ENCODE measurements around the gene IL25. TPM values are rescaled to one million over a fixed set of nuclear protein-coding genes. Genes with fewer than 3 reads are reported as not detected.

The IL25 gene
- total RNA-seq, 1 donor from 2014 or later: not detected

DNA sequence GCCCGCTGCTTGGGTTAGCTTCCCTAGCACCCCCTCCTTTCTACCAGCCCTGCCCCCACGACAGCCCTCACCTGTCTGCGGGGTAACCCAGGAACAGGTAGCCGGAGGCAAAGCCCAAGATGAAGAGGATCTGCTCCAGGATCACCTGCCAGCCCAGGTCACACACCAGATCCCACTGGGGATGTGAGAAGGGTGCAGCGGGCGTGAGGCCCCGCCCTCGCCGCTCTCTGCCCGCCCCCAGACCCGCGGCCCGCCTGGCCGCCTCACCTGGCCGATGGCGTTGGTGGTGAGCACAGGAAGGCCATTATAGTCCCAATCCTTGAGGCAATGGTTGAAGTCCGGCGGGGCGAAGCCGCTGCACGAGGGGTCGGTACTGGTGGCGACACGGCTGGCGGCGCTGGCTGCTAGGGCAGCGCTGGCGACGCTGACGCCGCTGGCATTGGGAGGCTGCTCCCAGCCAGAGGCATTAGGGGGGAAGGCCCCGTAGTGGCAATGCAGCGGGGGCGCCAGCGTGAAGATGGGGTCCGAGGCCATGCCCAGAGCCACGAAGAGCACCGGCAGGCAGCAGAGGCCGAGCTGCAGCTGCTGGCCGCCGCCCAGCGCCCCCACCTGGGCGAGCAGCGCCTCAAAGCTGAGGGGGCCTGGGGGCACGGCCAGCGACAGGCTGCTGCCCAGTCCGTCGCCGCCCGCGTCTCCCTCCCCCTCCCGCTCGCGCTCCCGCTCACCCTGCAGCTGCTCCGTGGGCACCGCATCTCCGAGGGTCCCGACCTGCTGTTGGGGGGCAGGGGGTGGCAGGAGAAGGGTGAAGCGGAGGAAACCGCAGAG, 20.7 kb upstream of the IL25 start:
- DNase-seq (ENCODE audit: missing footprints) (peak; percentile 69), ATAC-seq (peak; percentile 18)
- intact Hi-C loops (cut with DNase I): no loop called here

DNA sequence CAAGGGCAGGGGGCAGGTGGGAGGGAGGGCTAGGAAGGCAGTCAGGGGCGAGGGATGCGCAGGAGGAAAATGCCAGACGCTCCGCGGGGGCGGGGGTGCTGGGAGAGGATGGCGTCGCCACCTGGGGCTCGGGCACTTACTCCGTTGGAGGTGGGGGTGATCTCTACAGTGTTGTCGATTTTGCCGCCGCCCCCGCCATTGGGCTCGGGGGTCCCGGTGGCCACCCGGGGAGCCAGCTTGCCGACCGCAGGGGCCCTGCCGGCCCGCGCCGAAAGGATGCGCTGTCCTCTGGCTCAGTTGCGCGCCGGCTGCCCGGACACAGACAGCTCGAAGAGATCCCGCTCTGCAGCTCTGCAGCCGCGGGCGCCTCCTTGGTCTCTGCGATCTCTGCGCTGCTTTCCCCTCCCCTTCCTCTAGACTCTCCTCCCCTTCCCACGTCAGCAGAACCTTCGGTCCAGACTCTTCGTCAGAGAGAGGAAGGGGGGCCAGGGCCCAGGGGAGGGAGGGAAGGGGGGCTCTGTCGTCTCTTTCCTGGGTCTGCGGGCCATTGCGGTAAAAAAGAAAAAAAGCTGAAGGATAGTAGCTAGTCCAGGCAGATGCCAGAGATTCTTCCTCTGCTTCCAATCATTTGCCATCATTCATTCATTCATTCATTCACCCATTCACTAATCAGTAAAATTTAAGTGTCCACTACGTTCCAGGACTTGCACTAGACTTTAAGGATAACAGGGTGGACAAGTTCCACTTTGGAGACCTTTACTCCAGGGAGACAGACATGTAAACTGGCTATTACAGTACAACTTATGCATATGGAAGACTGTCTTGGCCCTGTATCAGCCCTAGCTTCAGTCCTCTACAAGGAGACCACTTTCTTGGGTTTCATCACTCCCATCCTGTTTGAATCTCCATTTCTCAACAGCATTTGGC, 19.8 kb upstream of the IL25 start, which contains the start of gene SLC22A17:
TSS of gene SLC22A17 (minus strand) at position 382 of the 927 bp plus-strand sequence.
- intact Hi-C loops (cut with DNase I): no loop called here
- peak; percentile 83 for DNase-seq (ENCODE audit: missing footprints)
- peak; percentile 93 for ATAC-seq

DNA sequence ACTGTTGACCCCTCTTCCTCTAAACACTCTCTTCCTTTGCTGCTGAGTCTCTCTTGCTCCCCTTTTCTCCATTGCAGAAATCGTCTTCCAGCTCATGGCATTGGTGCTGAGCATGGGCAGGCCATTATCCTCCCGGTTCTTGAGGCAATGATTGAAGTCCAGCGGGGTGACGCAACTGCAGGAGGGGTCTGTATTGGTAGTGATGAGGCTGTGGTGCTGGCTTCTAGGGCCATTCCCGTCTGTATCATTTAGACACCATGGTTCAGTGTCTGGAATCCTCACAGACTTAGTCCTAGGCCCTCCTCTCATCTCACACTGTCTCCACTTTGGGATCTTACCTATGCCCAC, 19.2 kb upstream of the IL25 start:
- intact Hi-C loops (cut with DNase I): no loop called here
- DNase-seq (ENCODE audit: missing footprints): peak; percentile 45

DNA sequence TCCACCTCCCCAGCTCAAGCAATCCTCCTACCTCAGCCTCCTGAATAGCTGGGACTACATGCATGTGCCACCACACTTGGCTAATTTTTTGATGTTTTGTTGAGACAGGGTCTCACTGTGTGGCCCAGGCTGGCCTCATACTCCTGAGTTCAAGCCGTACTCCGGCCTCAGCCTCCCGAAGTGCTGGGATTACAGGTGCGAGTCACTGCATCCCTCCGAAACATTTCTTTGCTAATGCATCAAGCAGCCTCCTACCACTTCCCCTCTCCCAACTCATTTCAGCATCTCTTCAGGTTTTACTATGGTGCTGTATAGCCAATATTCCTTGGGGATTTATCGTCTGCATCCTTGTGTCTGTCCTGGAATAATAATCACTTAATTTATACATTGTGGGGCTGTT, 17.6 kb upstream of the IL25 start:
- no peak for DNase-seq (ENCODE audit: missing footprints)
- ATAC-seq: no peak
- intact Hi-C loops (cut with DNase I): no loop called here

More for the DNA sequence above, 19.2 kb upstream of the IL25 start:
- ATAC-seq: no peak

DNA sequence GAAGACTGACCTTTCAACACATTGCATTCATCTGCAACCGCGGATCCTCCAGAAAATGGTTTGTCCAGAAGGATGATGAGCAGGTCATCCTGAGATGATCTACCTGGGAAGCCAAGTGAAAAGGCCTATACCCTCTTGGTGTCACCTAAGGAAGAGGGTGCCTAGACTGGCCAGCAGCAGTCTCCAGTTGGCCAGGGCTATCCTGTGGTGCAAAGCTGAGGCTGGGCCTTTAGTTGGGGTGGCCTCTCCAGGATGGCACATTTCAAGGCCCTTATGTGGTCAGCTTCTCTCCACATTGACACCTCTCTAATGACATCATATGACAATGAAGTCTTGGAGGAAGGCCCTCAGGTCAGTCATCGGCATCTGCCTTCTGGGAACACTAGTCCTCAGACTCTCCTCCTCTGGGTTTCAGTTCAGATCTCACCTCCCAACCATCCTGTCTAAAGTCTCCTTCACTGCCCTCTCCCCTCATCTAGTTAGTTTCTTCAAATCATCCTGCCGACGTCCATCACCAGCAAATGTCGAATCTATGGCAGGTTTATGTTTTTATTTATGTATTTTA, 16.7 kb upstream of the IL25 start:
- no peak for ATAC-seq
- DNase-seq (ENCODE audit: missing footprints): no peak
- intact Hi-C loops (cut with DNase I): no loop called here

DNA sequence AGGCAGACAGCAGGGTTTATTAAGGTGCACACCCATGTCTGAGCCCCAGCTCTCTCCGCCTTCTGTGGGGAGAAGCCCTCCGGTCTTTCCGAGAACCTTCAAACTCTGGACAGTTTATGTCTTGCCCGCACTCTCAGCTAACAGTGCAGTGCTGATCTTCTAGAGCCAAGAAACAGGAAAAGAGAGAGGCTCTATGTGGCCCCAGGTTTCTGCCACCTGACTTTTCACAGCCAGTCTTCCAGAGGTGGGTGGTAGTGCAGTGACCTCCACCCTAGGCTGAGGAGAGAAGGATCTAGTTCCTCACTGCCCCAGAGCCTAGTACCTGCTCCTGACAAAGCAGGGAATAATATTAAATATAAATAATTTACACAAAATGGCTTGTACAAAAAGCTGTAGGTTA, 15.9 kb upstream of the IL25 start:
- no peak for ATAC-seq
- intact Hi-C loops (cut with DNase I): no loop called here
- no peak for DNase-seq (ENCODE audit: missing footprints)

DNA sequence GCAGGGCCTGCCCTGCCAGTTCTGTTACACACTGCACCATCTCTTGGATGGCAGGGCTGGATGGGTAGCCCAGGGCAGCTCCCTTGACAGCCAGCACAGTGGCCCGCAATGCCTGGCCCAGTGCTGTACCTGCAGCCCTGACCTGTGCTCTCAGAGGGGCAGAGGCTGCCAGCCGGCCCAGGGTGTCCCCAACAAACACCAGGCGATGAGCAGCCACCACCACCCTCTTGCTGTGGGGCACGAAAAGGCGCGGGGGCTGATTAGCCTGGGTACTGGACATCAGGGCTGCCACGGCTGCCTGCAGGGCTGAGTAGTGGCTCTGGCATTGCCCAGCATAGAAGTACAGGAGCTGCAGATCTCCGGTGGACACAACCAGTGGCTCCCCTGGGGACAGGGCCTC, 15.3 kb upstream of the IL25 start:
- ATAC-seq: no peak
- intact Hi-C loops (cut with DNase I): no loop called here
- peak; percentile 68 for DNase-seq (ENCODE audit: missing footprints)

DNA sequence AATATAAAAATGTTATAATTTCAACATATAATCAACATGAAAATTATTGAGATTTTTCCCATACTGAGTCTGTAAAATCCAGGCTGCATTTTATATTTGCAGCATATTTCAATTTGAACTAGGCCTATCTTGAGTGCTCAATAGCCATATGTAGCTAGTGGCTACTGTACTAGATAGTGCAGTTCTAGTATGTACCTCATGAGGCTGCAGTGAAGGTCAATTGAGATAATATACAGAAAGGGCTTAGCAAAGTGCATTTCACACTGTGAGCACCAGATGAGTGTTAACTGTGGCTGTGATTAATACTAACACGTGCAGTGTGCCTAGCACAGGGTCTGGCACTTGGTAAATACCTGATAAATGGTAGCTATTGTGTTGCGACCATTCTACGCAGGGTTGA, 14.6 kb upstream of the IL25 start:
- intact Hi-C loops (cut with DNase I): no loop called here
- ATAC-seq (no peak), DNase-seq (ENCODE audit: missing footprints) (no peak)

DNA sequence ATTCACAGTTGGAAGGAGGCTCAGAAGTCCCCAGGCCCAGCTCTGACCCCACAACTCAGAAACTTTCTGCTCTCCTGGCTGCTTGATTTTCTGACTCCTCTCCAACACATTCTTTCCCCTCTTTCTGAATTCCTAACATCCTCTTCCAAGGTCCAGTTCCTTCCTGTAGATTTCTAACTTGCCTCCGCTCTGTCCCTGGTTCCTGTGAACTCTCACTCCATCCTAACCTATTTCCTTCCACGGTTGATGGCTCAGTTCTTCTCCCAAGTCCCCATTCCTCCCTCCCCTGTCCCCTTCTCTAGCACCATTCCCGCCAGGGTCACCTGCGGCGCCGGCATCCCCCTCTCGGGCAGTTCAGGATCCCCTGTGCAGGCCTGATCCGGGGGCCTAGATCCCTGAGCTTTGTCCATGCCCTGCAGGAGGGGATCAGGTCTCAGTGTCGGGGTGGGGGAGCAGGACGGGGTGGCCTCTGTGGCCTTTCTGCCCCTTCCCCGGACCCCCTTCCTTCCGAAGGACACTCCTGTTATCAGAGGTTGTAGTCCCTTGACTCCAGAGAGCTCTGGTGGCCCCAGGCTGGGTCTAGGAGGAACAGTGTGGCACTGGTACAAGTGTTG, 13.9 kb upstream of the IL25 start:
- ATAC-seq (no peak), DNase-seq (ENCODE audit: missing footprints) (no peak)
- intact Hi-C loops (cut with DNase I): no loop called here

DNA sequence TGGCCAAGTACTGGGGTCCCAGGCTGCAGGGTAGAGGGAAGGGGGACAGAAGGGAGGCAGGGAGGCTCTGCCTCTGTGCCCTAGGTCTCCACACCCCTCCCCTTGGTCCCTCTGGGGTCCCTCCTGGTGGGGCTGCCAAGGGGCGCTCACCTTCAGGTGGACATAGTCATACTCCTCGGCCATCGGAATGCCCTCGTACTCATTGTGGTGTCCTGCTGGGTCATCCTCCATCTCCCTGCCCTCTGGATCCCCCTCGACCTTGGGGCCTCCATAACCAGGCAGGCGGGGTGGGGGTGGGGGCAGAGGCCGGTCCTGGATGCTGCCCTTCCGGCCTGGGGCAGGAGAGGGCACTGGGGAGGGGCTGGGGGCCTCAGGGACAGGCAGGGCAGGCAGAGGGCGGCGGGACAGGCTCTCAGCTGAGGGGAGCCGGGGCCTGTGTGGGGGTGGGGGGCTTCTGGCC, 13.4 kb upstream of the IL25 start:
- no peak for ATAC-seq
- DNase-seq (ENCODE audit: missing footprints): peak; percentile 62
- intact Hi-C loops (cut with DNase I): no loop called here

- no peak for ATAC-seq
Measured at GRCh38 chr14:23359722-23360447, 12.7 kb upstream of the IL25 start.

DNA sequence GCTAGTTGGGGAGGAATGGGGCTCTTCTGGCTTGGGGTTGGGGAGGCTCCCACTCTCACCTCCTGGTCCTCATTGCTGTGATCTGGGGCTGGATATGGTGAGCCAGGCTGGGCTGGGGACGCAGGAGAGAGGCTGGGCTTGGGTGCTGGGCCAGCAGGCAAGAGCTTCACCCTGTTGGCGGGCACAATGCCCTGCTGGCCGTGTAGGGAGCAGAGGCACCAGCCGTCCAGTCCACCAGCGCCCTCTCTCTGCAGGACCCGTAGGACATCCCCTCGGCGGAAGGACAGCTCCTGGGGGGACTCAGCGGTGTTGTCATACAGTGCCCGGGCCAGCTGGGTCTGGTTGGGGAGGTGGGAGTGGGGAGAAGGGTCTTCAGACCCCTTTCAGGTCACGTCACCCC, 12.1 kb upstream of the IL25 start:
- no peak for ATAC-seq
- intact Hi-C loops (cut with DNase I): no loop called here
- peak; percentile 62 for DNase-seq (ENCODE audit: missing footprints)

More at GRCh38 chr14:23359722-23360447, 12.7 kb upstream of the IL25 start:
- intact Hi-C loops (cut with DNase I): no loop called here
- peak; percentile 40 for DNase-seq (ENCODE audit: missing footprints)

DNA sequence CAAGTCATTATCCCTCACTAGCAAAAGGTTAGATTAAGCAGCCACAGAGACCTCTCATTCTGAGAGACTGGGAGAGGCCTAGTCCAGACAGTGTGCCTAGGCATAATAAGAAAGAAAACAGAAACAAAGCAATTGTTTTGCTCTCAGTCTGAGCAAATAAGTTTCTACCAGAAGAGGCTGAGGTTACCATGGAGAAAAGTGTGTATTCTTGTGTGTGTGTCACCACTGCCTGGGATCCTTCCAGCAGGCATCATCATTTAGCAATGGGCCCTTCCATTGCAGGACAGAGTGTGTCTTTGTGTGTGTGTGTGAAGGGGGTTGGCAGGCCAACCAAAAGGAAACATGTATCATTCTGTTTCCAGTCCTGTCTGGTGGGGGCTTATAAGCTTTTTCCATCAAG, 11.3 kb upstream of the IL25 start:
- ATAC-seq: no peak
- no peak for DNase-seq (ENCODE audit: missing footprints)
- intact Hi-C loops (cut with DNase I): no loop called here

DNA sequence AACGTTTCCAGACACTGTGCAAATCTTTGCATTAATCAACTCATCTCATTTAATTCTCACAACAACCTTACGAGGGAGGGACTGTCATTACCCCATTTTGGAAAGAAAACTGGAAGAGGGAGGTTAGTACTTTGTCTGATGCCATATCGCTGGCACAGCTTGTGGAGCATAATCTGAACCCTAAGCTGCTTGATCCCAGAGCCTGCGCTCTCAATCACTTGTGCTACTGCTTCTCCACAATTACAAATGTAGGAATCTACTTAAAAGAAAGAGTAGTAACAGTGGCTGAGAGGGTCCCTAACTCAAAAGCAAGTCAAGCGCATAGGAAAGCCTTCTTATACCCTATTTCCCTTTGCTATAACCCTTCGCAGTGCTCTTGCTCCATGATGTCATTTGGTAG, 10.8 kb upstream of the IL25 start:
- ATAC-seq: no peak
- intact Hi-C loops (cut with DNase I): no loop called here
- no peak for DNase-seq (ENCODE audit: missing footprints)

DNA sequence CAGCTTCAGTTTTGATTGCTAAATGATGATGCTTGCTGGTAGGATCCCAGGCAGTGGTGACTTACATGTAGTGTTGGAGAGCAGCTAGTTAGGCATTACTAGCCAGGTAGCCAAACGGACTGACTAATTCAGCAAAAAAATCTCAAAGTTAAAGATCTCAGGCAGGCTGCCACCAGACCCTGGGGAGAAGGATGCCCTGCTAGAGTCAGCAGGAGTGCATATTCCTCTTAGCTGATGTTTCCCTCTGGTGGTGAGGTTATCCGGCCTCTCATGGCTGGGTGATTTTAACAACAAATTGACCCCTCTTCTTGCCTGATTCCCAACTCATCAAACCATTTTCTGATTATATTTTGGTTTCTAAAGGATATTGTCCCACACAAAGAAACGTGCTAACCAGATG, 10.4 kb upstream of the IL25 start:
- DNase-seq (ENCODE audit: missing footprints) (no peak), ATAC-seq (no peak)
- intact Hi-C loops (cut with DNase I): no loop called here

GRCh38 chr14:23364164-23365035, 8.2 kb upstream of the IL25 start:
- DNase-seq (ENCODE audit: missing footprints) (peak; percentile 68), ATAC-seq (peak; percentile 28)
- intact Hi-C loops (cut with DNase I): no loop called here

- intact Hi-C loops (cut with DNase I): no loop called here
- DNase-seq (ENCODE audit: missing footprints): peak; percentile 72
- ATAC-seq: peak; percentile 75
Measured at GRCh38 chr14:23365036-23365731, 7.4 kb upstream of the IL25 start, which contains the start of gene EFS. TSS of gene EFS (minus strand) at chr14:23365172. CDS start at chr14:23365025, 147 bp downstream.
